ENCODE data around the gene PRKAR1A.

Gene PRKAR1A

GRCh38 chr17:68600067-68600930, 88.1 kb downstream of the PRKAR1A start:
- no peak for DNase-seq (ENCODE audit: low read depth)
